Smooth muscle cell (in vitro differentiated cells): ENCODE data around the gene NOL6. TPM values are rescaled to one million over a fixed set of nuclear protein-coding genes. Genes with fewer than 3 reads are reported as not detected.
"Not testable (repeated sequence)": the region's sequence is repeated elsewhere in the genome, so short reads cannot be mapped to it uniquely, and the experiment has no call there.

Source experiments
- DNase-seq: peaks from one replicate; lab custom pipeline; 2025; ENCODE audit not compliant: unreplicated experiment; lab: John Stamatoyannopoulos, UW
- H2AFZ ChIP-seq: fragments of 200-600 bp; sonication (generic); 2 replicates; pipeline ENCODE4 v1.6.0; 2016; ENCODE audit warnings: antibody characterized with exemption, low read depth, mild to moderate bottlenecking
- H3F3A ChIP-seq: fragments of 200-600 bp; sonication (generic); 2 replicates; pipeline ENCODE4 v1.6.0; 2017; ENCODE audit warnings: antibody characterized with exemption, low read depth
- H3K27ac ChIP-seq: fragments of 200-600 bp; sonication (generic); 2 replicates; pipeline ENCODE4 v1.5.1; 2016; ENCODE audit warnings: low read depth, mild to moderate bottlenecking
- H3K27me3 ChIP-seq: fragments of 200-600 bp; sonication (generic); 2 replicates; pipeline ENCODE4 v1.6.1; 2016; ENCODE audit warnings: low read depth, mild to moderate bottlenecking
- H3K36me3 ChIP-seq: fragments of 200-600 bp; sonication (generic); 2 replicates; pipeline ENCODE4 v1.5.1; 2016; ENCODE audit warnings: low read depth
- H3K4me1 ChIP-seq: fragments of 200-600 bp; sonication (generic); 2 replicates; pipeline ENCODE4 v1.5.1; 2016; ENCODE audit warnings: low read depth
- H3K4me2 ChIP-seq: fragments of 200-600 bp; sonication (generic); 2 replicates; pipeline ENCODE4 v1.6.0; 2016; ENCODE audit warnings: mild to moderate bottlenecking
- H3K4me3 ChIP-seq: fragments of 200-600 bp; sonication (generic); 2 replicates; pipeline ENCODE4 v1.5.1; 2016; ENCODE audit warnings: mild to moderate bottlenecking
- H3K79me2 ChIP-seq: fragments of 200-600 bp; sonication (generic); 2 replicates; pipeline ENCODE4 v1.6.0; 2016; ENCODE audit warnings: low read depth, mild to moderate bottlenecking
- H3K9ac ChIP-seq: fragments of 200-600 bp; sonication (generic); 2 replicates; pipeline ENCODE4 v1.6.0; 2016; ENCODE audit warnings: low read depth
- H3K9me3 ChIP-seq: fragments of 200-600 bp; sonication (generic); replicated peaks from 2 replicates; pipeline ENCODE4 v1.5.1; 2016; ENCODE audit warnings: low read depth
- H4K20me1 ChIP-seq: fragments of 200-600 bp; sonication (generic); 2 replicates; pipeline ENCODE4 v1.6.0; 2016; ENCODE audit warnings: low read depth
- WGBS: methylation state at CpG from one replicate; pipeline ENCODE4 v1.1.7; 2016; ENCODE audit warnings: low lambda C conversion rate; 5-methylcytosine and 5-hydroxymethylcytosine counted together
- polyA plus RNA-seq: library from polyadenylated mRNA; unstranded; fragments of >200 nt; fragmentation: Nextera tagmentation; extraction: Ambion mirVana; gene quantifications from 2 replicates; pipeline ENCODE4 v1.2.1, GENCODE V29; 2016
- total RNA-seq: library from RNA; depleted of rRNA; stranded (reverse); fragments of >200 nt; gene quantifications from 2 replicates; pipeline ENCODE4 v1.2.3, GENCODE V29; 2014
- TF ChIP-seq, protein P1 (sequence below): fragments of 200-600 bp; sonication (generic); IDR thresholded peaks from 2 replicates; pipeline ENCODE4 v1.5.1; 2017; ENCODE audit warnings: borderline replicate concordance, mild to moderate bottlenecking, antibody characterized with exemption; ENCODE audit not compliant: insufficient read depth, poor library complexity, severe bottlenecking

Gene NOL6
- total and polyA plus RNA-seq, 2 experiments from 2014 or later = 23.0 to 23.4 TPM

DNA sequence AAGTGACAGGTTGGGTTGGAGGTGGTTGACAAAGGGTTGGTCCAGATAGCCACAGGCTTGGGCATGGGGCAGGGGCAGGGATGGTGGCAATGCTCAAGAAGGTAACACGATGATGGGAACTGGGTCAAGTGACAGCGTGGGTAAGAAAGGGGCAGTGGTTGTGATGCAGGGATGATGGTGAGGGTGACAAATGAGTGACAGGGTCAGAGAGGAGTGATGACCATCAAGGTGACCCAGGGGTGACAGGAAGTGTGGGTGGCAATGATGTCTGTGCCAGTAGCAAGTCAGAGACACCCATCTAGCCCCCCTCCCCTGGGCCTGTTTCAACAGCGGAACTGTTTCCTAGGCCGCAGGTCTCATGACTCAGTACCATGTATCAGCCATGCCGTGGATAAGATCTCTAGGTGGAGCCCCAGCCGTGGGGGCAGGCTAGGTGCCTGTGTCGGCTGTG, 46.9 kb downstream of the NOL6 start:
- TF ChIP-seq, protein P1, sequence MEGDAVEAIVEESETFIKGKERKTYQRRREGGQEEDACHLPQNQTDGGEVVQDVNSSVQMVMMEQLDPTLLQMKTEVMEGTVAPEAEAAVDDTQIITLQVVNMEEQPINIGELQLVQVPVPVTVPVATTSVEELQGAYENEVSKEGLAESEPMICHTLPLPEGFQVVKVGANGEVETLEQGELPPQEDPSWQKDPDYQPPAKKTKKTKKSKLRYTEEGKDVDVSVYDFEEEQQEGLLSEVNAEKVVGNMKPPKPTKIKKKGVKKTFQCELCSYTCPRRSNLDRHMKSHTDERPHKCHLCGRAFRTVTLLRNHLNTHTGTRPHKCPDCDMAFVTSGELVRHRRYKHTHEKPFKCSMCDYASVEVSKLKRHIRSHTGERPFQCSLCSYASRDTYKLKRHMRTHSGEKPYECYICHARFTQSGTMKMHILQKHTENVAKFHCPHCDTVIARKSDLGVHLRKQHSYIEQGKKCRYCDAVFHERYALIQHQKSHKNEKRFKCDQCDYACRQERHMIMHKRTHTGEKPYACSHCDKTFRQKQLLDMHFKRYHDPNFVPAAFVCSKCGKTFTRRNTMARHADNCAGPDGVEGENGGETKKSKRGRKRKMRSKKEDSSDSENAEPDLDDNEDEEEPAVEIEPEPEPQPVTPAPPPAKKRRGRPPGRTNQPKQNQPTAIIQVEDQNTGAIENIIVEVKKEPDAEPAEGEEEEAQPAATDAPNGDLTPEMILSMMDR = no peak
- Histone ChIP-seq H3K9me3 (no peaks in the 10 kb centered on the region), H2AFZ (no peak overlapping the region), H3K4me1 (no peaks in the 10 kb centered on the region), H3K4me2 (no peak overlapping the region), H3K27me3 (no peaks in the 10 kb centered on the region), H3F3A (no peaks in the 10 kb centered on the region), H4K20me1 (no peaks in the 10 kb centered on the region), H3K79me2 (no peaks in the 10 kb centered on the region), H3K9ac (no peak overlapping the region), H3K4me3 (no peak overlapping the region), H3K27ac (no peak overlapping the region), H3K36me3 (no peaks in the 10 kb centered on the region)
- WGBS = 89% methylated on average over 7 of the region's 7 CpGs
- DNase-seq = no peak

DNA sequence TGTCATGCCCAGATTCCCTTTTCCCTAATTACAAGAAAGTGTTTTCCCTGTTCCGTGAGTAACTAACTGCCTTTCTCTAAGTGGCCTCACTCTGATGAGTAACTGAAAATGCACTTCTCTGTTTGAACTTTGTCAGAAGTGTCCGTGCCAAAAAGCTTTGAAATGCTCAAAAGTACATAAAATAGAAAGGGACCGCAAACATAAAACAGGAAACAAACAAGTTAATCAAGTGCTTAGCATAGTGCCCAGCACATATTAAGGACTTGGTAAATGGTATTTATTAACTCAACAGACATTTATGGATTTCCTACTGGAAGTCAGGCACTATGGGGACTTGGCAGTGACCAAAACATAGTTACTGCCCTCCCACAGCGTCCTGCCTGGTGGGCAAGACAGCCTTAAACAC, 48.6 kb downstream of the NOL6 start:
- no peak overlapping the region for H3K4me2 ChIP-seq
- no peaks in the 10 kb centered on the region for H3K9me3 ChIP-seq
- peak overlapping the region; percentile 42 for H3K27ac ChIP-seq
- TF ChIP-seq, protein P1 = no peak
- no peaks in the 10 kb centered on the region for H4K20me1 ChIP-seq
- peak overlapping the region; percentile 81 for H2AFZ ChIP-seq
- H3K27me3 ChIP-seq = no peaks in the 10 kb centered on the region
- DNase-seq = no peak
- no peaks in the 10 kb centered on the region for H3K36me3 ChIP-seq
- WGBS = 54% methylated on average over 4 of the region's 4 CpGs
- no peaks in the 10 kb centered on the region for H3K4me1 ChIP-seq
- no peak overlapping the region for H3K9ac ChIP-seq
- no peak overlapping the region for H3K4me3 ChIP-seq
- no peaks in the 10 kb centered on the region for H3F3A ChIP-seq
- H3K79me2 ChIP-seq = no peaks in the 10 kb centered on the region

DNA sequence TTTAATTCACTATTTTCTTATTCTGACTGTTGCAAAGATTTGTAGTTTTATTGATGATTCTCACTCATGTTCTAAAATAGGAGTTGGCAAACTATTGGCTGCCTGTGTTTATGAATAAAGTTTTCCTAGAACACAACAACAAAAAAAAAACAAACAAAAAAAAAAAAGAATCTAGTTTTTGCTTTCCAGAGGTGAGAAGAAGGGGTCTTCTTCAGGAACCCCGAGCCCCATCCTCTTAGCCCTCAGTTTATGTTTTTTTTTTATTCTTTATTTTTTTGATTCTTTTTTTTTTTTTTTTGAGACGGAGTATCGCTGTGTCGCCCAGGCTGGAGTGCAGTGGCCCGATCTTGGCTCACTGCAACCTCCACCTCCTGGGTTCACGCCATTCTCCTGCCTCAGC, 49.2 kb downstream of the NOL6 start:
- WGBS = 91% methylated on average over 6 of the region's 6 CpGs
- not testable (repeated sequence) for DNase-seq

DNA sequence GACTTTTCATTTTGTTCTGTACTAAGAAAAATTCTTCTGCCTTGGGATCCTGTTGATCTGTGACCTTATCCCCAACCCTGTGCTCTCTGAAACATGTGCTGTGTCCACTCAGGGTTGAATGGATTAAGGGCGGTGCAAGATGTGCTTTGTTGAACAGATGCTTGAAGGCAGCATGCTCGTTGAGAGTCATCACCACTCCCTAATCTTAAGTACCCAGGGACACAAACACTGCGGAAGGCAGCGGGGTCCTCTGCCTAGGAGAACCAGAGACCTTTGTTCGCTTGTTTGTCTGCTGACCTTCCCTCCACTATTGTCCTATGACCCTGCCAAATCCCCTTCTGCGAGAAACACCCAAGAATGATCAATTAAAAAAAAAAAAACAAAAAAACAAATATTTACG, 49.7 kb downstream of the NOL6 start:
- not testable (repeated sequence) for H4K20me1 ChIP-seq, DNase-seq, H3K4me2 ChIP-seq, H3K9me3 ChIP-seq, H3K27ac ChIP-seq, H3K4me3 ChIP-seq, H3K36me3 ChIP-seq, H3K9ac ChIP-seq, H3K4me1 ChIP-seq, H3F3A ChIP-seq, H3K79me2 ChIP-seq, H2AFZ ChIP-seq, H3K27me3 ChIP-seq
- 87% methylated on average over 5 of the region's 7 CpGs for WGBS

More for the DNA sequence above, 49.2 kb downstream of the NOL6 start:
- not testable (repeated sequence) for H3K4me3 ChIP-seq, H3K9me3 ChIP-seq, H3K27me3 ChIP-seq, H3K79me2 ChIP-seq, H4K20me1 ChIP-seq, H3K9ac ChIP-seq, H3K27ac ChIP-seq, H3K36me3 ChIP-seq, H3K4me1 ChIP-seq, H3F3A ChIP-seq, H2AFZ ChIP-seq, H3K4me2 ChIP-seq

DNA sequence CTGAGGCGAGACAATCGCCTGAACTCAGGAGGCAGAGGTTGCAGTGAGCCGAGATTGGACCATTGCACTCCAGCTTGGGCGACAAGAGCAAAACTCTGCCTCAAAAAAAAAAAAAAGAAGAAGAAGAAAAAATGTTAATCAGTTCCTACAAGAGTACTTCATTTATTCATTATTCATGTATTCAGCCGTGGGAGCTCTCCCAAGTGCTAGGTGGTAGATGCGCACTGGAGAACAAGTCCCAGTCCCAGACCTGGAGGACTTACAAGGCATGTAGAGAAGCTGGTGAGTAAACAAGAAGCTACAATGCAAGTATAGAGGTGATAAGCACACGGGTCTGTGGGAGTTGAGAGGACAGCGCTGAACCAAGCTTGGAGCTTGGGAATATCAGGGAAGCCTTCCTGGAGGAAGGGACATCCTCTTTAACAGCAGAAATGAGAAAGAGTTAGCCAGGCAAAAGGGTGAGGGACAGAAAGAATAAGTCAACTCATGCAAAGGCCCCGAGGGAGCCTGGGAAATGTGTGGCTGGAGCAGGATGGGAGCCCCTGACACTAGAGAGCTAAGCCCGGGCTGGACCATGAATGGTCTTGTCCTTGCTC, 53.9 kb downstream of the NOL6 start:
- H3K27ac ChIP-seq = no peak overlapping the region
- H3K4me1 ChIP-seq = no peaks in the 10 kb centered on the region
- H4K20me1 ChIP-seq = no peaks in the 10 kb centered on the region
- H3K4me2 ChIP-seq = no peak overlapping the region
- H3K9ac ChIP-seq = no peak overlapping the region
- H3K27me3 ChIP-seq = no peaks in the 10 kb centered on the region
- no peak overlapping the region for H2AFZ ChIP-seq
- H3F3A ChIP-seq = no peaks in the 10 kb centered on the region
- no peaks in the 10 kb centered on the region for H3K9me3 ChIP-seq
- no peaks in the 10 kb centered on the region for H3K36me3 ChIP-seq
- H3K79me2 ChIP-seq = no peaks in the 10 kb centered on the region
- no peak for DNase-seq
- TF ChIP-seq, protein P1 = no peak
- no peak overlapping the region for H3K4me3 ChIP-seq
- WGBS = 81% methylated on average over 10 of the region's 10 CpGs
